Measurements from ENCODE around the gene SHISA2. TPM values are rescaled to one million over a fixed set of nuclear protein-coding genes. Genes with fewer than 3 reads are reported as not detected.

Gene SHISA2
- total and polyA plus RNA-seq, 2 of the 8 experiments (the other 6 are each of a cell fraction or from before 2014, with no cell fraction given) = 10.2 to 23.8 TPM

- Histone ChIP-seq H4K5ac (ENCODE audit: insufficient read length, low read depth, low read length) (no peak overlapping the region), H3K4me2 (ENCODE audit: insufficient read depth in 1 of 2, low read depth in 2 of 2, low read length in 2 of 2) (no peak overlapping the region), H4K8ac (ENCODE audit: extremely low read depth, insufficient read depth, low read length) (no peak overlapping the region), H2AK5ac (ENCODE audit: low read depth, low read length) (no peak overlapping the region), H4K20me1 (replicated peaks in 1 of 2; ENCODE audit: control insufficient read depth in 1 of 2, insufficient read depth in 2 of 2, low read length in 2 of 2) (no peaks in the 10 kb centered on the region), H2AFZ (ENCODE audit: low read length) (no peak overlapping the region), H3K79me2 (ENCODE audit: control insufficient read depth in 1 of 2, insufficient read depth in 2 of 2, low read length in 2 of 2) (no peaks in the 10 kb centered on the region), H3K18ac (ENCODE audit: extremely low read depth, low read length) (no peak overlapping the region), H2BK5ac (ENCODE audit: low read depth, low read length) (no peak overlapping the region), H4K91ac (replicated peaks; ENCODE audit: insufficient read length, low read length) (no peak overlapping the region), H2BK12ac (ENCODE audit: low read depth, low read length) (no peak overlapping the region), H3K79me1 (ENCODE audit: low read depth, low read length) (no peaks in the 10 kb centered on the region), H3K27me3 (replicated peaks in 1 of 4; ENCODE audit: control insufficient read depth in 3 of 4, extremely low read depth in 1 of 4, insufficient read depth in 3 of 4, low read length in 3 of 4) (no peaks in the 10 kb centered on the region), H2BK20ac (ENCODE audit: low read length) (no peak overlapping the region), H3K9me3 (ENCODE audit: insufficient read depth in 2 of 2, low read depth in 1 of 2, low read length in 1 of 2) (no peaks in the 10 kb centered on the region), H3K27ac (ENCODE audit: low read depth, low read length) (no peak overlapping the region), H3K4ac (replicated peaks; ENCODE audit: insufficient read length, low read depth, low read length) (no peak overlapping the region), H3K23ac (ENCODE audit: insufficient read length) (no peak overlapping the region), H3K36me3 (ENCODE audit: control insufficient read depth in 2 of 4, insufficient read depth in 4 of 4, low read length in 3 of 4) (no peaks in the 10 kb centered on the region), H3K56ac (replicated peaks; ENCODE audit: insufficient read length, low read depth, low read length) (no peak overlapping the region), H3K23me2 (ENCODE audit: low read depth, low read length) (no peaks in the 10 kb centered on the region), H3K14ac (ENCODE audit: insufficient read length) (no peak overlapping the region), H2BK15ac (ENCODE audit: low read length) (no peak overlapping the region), H3K4me1 (replicated peaks in 1 of 4; ENCODE audit: control insufficient read depth in 3 of 4, insufficient read depth in 4 of 4, low read length in 3 of 4) (peaks cover 0 to 7% (median 3%) of the 10 kb centered on the region in 4 experiments; a peak in 3 of 7 replicates), H3K9ac (replicated peaks in 1 of 4; ENCODE audit: extremely low read depth in 1 of 4, low read depth in 3 of 4, low read length in 3 of 4) (no peak overlapping the region), H2BK120ac (replicated peaks; ENCODE audit: low read depth, low read length) (no peak overlapping the region), H3K4me3 (ENCODE audit: extremely low read depth in 1 of 4, insufficient read depth in 2 of 4, low read depth in 3 of 4, low read length in 4 of 4) (no peak overlapping the region)
- DNase-seq (ENCODE audit: low read depth in 1 of 2, low spot score in 2 of 2) (no peak), FAIRE-seq (no peak)
- 68% methylated on average over 6 of the region's 6 CpGs; no CpG with 5 or more reads in 1 of the 2 experiments for WGBS, 2 experiments (ENCODE audit: extremely low coverage in 1 of 2, insufficient coverage in 1 of 2, insufficient read length in 1 of 2, insufficient replicate concordance in 2 of 2, low coverage in 1 of 2, low lambda C conversion rate in 2 of 2, missing lambda C conversion rate in 1 of 2)
- TF ChIP-seq EGR1 (IDR thresholded peaks at IDR 0.05; ENCODE audit: borderline replicate concordance, low read depth, low read length) = no peak
- TF ChIP-seq RAD21 (IDR thresholded peaks at IDR 0.05 in 1 of 2, conservative IDR thresholded peaks at IDR 0.05 in 1 of 2; ENCODE audit: low read depth in 2 of 2, low read length in 2 of 2) = peak; percentile 52 to 56
- CTCF ChIA-PET (ENCODE audit: partially characterized antibody) = interaction anchor here (0.6 to 2.9 kb wide), 12 partner anchors 35 to 501 kb away, joined by 3 to 15 read pairs (median 4); no protein-coding TSS in a partner anchor
- POLR2A ChIA-PET (ENCODE audit: partially characterized antibody) = no interaction called here
Observed at GRCh38 chr13:26075498-26075897, 23.7 kb upstream of the SHISA2 start.
